Measurements from ENCODE around the gene TRPT1.

Gene TRPT1

DNA sequence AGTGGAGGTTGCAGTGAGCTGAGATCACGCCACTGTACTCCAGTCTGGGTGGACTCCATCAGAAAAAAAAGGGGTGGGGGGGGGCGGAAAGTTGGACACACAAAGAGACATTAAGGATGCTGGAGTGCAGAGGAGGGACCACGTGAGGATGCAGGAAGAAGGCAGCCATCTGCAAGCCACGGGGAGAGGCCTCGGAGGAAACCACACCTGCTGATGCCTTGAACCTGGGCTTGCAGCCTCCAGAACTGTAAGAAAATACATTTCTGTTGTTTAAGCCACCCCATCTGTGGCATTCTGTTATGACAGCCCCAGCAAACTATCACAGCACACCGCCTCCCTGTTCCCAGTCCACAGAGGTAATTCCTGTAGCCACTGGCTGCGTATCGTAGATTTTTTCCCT is 49.2 kb downstream of the TRPT1 start:
- DNase-seq (ENCODE audit: insufficient read length) (no peak), FAIRE-seq (no peak)
- TF ChIP-seq TAF1 (IDR thresholded peaks at IDR 0.05; ENCODE audit: borderline replicate concordance, low read depth, low read length) (no peak), POLR2A (IDR thresholded peaks at IDR 0.05; ENCODE audit: low read depth, low read length) (no peak), POLR2AphosphoS5 (IDR thresholded peaks at IDR 0.05; ENCODE audit: low read depth, low read length) (no peak)
